Measurements from ENCODE around the gene ARPC1A. TPM values are rescaled to one million over a fixed set of nuclear protein-coding genes. Genes with fewer than 3 reads are reported as not detected.
"Not testable (repeated sequence)": the region's sequence is repeated elsewhere in the genome, so short reads cannot be mapped to it uniquely, and the experiment has no call there.

The ARPC1A gene
- total RNA-seq, 1 experiment from 2014 or later = 201 TPM

DNA sequence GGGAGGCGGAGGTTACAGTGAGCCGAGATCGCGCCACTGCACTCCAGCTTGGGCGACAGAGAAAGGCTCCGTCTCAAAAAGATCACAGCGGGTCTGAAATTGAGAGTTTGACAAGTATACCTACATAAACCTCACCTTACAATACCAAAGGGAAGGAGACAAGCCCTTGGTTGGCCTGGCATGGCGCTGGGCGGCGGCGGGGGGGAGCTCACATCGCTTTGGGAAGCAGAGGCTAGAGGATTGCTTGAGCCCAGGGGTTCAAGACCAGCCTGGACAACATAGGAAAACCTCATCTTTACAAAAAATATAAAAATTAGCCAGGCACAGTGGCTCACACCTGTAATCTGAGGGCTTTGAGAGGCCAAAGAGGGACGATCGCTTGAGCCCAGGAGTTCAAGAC is 1.1 kb upstream of the ARPC1A start:
- H3K36me3 ChIP-seq (ENCODE audit: control insufficient read depth, insufficient read depth, low read length) = no peaks in the 10 kb centered on the region
- Mint-ChIP-seq H3K4me3 (ENCODE audit: unreplicated experiment) (peak overlapping the region; percentile 96), H3K27me3 (ENCODE audit: insufficient read depth, unreplicated experiment) (no peaks in the 10 kb centered on the region), H3K4me1 (ENCODE audit: low read depth, unreplicated experiment) (peaks cover 7% of the 10 kb centered on the region), H3K36me3 (ENCODE audit: insufficient read depth, unreplicated experiment) (peaks cover 16% of the 10 kb centered on the region), H3K9me3 (ENCODE audit: unreplicated experiment) (no peaks in the 10 kb centered on the region), H3K27ac (ENCODE audit: unreplicated experiment) (peak overlapping the region; percentile 91)
- POLR2A ChIA-PET = no interaction called here
- no peaks in the 10 kb centered on the region for H3K9me3 ChIP-seq
- TF ChIP-seq, protein P1, sequence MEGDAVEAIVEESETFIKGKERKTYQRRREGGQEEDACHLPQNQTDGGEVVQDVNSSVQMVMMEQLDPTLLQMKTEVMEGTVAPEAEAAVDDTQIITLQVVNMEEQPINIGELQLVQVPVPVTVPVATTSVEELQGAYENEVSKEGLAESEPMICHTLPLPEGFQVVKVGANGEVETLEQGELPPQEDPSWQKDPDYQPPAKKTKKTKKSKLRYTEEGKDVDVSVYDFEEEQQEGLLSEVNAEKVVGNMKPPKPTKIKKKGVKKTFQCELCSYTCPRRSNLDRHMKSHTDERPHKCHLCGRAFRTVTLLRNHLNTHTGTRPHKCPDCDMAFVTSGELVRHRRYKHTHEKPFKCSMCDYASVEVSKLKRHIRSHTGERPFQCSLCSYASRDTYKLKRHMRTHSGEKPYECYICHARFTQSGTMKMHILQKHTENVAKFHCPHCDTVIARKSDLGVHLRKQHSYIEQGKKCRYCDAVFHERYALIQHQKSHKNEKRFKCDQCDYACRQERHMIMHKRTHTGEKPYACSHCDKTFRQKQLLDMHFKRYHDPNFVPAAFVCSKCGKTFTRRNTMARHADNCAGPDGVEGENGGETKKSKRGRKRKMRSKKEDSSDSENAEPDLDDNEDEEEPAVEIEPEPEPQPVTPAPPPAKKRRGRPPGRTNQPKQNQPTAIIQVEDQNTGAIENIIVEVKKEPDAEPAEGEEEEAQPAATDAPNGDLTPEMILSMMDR (IDR thresholded peaks at IDR 0.05; ENCODE audit: insufficient read depth in 1 of 2, low read depth in 1 of 2, low read length in 1 of 2, severe bottlenecking in 1 of 2, unreplicated experiment in 1 of 2) = no peak
- BruUV-seq (replicated peaks) = no TSS peak
- no peak for DNase-seq
- CTCF ChIA-PET = interaction anchor here (0.6 kb wide), 1 partner anchor 37 kb away, joined by 4 read pairs; no protein-coding TSS in a partner anchor
- H3K4me3 ChIP-seq (ENCODE audit: low read depth, low read length) = 0 out of 2 replicates have a peak overlapping the region, but pooled peaks have one; percentile 73
- intact Hi-C loops (cut with micrococcal nuclease; ENCODE audit: unreplicated experiment) = no loop called here
- H3K27me3 ChIP-seq (replicated peaks; ENCODE audit: control insufficient read depth, insufficient read depth, low read length) = no peaks in the 10 kb centered on the region
- peaks cover 4% of the 10 kb centered on the region; the same call in 1 of the 2 replicates for H3K4me1 ChIP-seq

DNA sequence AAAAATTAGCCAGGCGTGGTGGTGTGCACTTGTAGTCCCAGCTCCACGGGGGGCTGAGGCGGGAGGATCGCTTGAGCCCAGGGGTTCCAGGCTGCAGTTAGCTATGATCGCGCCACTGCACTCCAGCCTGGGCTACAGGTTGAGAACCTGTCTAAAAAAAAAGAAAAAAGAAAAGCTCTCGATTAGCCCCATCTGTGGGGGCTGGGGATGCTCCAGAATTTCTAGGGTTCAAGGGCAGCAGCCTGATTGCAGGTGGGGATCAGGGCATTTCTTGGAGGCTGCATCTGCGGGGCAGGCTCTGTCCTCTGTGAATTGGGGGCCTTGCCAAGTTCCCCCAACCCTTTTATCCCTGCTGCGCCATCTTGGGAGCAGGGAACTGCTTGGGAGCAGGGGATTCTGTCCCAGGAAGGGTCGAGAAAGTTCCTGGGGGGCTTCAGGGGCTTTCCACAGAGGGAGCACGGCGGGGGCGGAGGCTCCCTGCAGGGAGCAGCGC is 651 bp upstream of the ARPC1A start:
- POLR2A ChIA-PET = interaction anchor here (0.6 to 1.2 kb wide), 2 partner anchors 48 to 295 kb away, joined by 3 to 4 read pairs; no protein-coding TSS in a partner anchor
- TSS peak; percentile 85 for BruUV-seq (replicated peaks)
- TF ChIP-seq, protein P1 (IDR thresholded peaks at IDR 0.05; ENCODE audit: insufficient read depth in 1 of 2, low read depth in 1 of 2, low read length in 1 of 2, severe bottlenecking in 1 of 2, unreplicated experiment in 1 of 2) = no peak
- Histone ChIP-seq H3K4me3 (ENCODE audit: low read depth, low read length) (peak overlapping the region; percentile 73), H3K27me3 (replicated peaks; ENCODE audit: control insufficient read depth, insufficient read depth, low read length) (no peaks in the 10 kb centered on the region), H3K36me3 (ENCODE audit: control insufficient read depth, insufficient read depth, low read length) (no peaks in the 10 kb centered on the region), H3K4me1 (peaks cover 4% of the 10 kb centered on the region; the same call in 1 of the 2 replicates), H3K9me3 (no peaks in the 10 kb centered on the region)
- Mint-ChIP-seq H3K9me3 (ENCODE audit: unreplicated experiment) (no peaks in the 10 kb centered on the region), H3K36me3 (ENCODE audit: insufficient read depth, unreplicated experiment) (peaks cover 16% of the 10 kb centered on the region), H3K4me1 (ENCODE audit: low read depth, unreplicated experiment) (peaks cover 8% of the 10 kb centered on the region), H3K27me3 (ENCODE audit: insufficient read depth, unreplicated experiment) (no peaks in the 10 kb centered on the region), H3K27ac (ENCODE audit: unreplicated experiment) (peak overlapping the region; percentile 91), H3K4me3 (ENCODE audit: unreplicated experiment) (peak overlapping the region; percentile 96)
- intact Hi-C loops (cut with micrococcal nuclease; ENCODE audit: unreplicated experiment) = loop anchor here (5.0 kb wide), 1 partner anchor 62 kb away; no protein-coding TSS in a partner anchor
- CTCF ChIA-PET = interaction anchor here (0.6 kb wide), 2 partner anchors 36 to 278 kb away, joined by 3 to 4 read pairs; no protein-coding TSS in a partner anchor
- no peak for DNase-seq

DNA sequence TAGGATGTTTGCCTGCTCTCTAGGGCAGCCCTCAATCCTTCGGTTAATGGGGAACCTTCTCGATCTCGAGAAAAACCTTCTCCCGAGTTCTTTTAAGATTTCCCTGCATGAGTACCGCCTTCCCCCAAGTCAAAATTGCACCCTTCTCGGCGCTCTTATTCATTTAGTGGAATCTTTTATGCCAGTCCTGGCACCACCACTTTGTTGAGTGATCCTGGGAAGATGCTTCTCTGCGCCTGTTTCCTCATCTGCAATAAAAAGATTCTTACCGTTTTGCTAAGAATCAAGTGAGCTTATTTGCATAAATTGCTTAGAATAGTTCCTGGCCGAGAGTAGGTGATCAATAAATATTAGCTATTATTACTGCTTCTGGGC is 697 bp downstream of the ARPC1A start:
- Mint-ChIP-seq H3K9me3 (ENCODE audit: unreplicated experiment) (no peaks in the 10 kb centered on the region), H3K27me3 (ENCODE audit: insufficient read depth, unreplicated experiment) (no peaks in the 10 kb centered on the region), H3K4me1 (ENCODE audit: low read depth, unreplicated experiment) (peaks cover 15% of the 10 kb centered on the region), H3K4me3 (ENCODE audit: unreplicated experiment) (peak overlapping the region; percentile 96), H3K36me3 (ENCODE audit: insufficient read depth, unreplicated experiment) (peaks cover 16% of the 10 kb centered on the region), H3K27ac (ENCODE audit: unreplicated experiment) (peak overlapping the region; percentile 91)
- DNase-seq = no peak
- Histone ChIP-seq H3K36me3 (ENCODE audit: control insufficient read depth, insufficient read depth, low read length) (no peaks in the 10 kb centered on the region; the same call in 1 of the 2 replicates), H3K27me3 (replicated peaks; ENCODE audit: control insufficient read depth, insufficient read depth, low read length) (no peaks in the 10 kb centered on the region), H3K9me3 (no peaks in the 10 kb centered on the region), H3K4me1 (peaks cover 10% of the 10 kb centered on the region), H3K4me3 (ENCODE audit: low read depth, low read length) (peak overlapping the region; percentile 73)
- ChIA-PET POLR2A (interaction anchor here (0.5 to 0.6 kb wide), 2 partner anchors 93 to 227 kb away, joined by 3 to 6 read pairs; no protein-coding TSS in a partner anchor), CTCF (interaction anchor here (0.7 kb wide), 1 partner anchor 182 kb away, joined by 3 read pairs; no protein-coding TSS in a partner anchor)
- intact Hi-C loops (cut with micrococcal nuclease; ENCODE audit: unreplicated experiment) = loop anchor here (5.0 kb wide), 1 partner anchor 61 kb away; no protein-coding TSS in a partner anchor
- TF ChIP-seq, protein P1 (IDR thresholded peaks at IDR 0.05; ENCODE audit: insufficient read depth in 1 of 2, low read depth in 1 of 2, low read length in 1 of 2, severe bottlenecking in 1 of 2, unreplicated experiment in 1 of 2) = no peak
- BruUV-seq (replicated peaks) = no TSS peak

DNA sequence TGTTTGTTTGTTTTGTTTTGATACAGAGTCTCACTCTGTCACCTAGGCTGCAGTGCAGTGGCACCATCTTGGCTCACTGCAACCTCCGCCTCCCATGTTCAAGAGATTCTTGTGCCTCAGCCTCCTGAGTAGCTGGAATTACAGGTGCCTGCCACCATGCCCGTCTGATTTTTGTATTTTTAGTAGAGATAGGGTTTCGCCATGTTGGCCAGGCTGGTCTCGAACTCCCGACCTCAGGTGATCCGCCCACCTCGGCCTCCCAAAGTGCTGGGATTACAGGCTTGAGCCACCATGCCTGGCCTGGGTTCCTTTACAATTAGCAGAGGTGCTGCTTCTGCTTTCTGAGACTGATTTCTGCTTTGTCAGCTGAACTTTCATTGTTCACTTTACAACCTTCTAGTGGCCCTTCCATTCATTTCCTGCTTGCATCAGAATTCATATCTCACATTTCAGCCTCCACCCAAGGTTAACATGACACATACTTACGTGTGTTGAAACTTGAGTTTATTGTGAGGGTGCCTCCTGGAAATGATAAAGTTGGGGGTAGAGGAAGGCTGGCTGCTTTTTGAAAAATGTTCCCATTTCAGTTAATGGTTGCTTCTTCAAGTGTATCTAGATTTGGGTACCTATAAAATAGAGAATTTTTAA is 4.7 kb downstream of the ARPC1A start:
- CTCF ChIA-PET; H3K4me3 ChIP-seq (ENCODE audit: low read depth, low read length); H3K9me3 Mint-ChIP-seq (ENCODE audit: unreplicated experiment); POLR2A ChIA-PET; BruUV-seq (replicated peaks); H3K9me3 ChIP-seq; H3K36me3 ChIP-seq (ENCODE audit: control insufficient read depth, insufficient read depth, low read length); intact Hi-C loops (cut with micrococcal nuclease; ENCODE audit: unreplicated experiment); H3K27me3 Mint-ChIP-seq (ENCODE audit: insufficient read depth, unreplicated experiment); H3K27me3 ChIP-seq (replicated peaks; ENCODE audit: control insufficient read depth, insufficient read depth, low read length): not testable (repeated sequence)
- peak; percentile 39 to 53 for DNase-seq
- Mint-ChIP-seq H3K4me1 (ENCODE audit: low read depth, unreplicated experiment) (peaks cover 15% of the 10 kb centered on the region), H3K27ac (ENCODE audit: unreplicated experiment) (peak overlapping the region; percentile 91), H3K4me3 (ENCODE audit: unreplicated experiment) (peak overlapping the region; percentile 46), H3K36me3 (ENCODE audit: insufficient read depth, unreplicated experiment) (peaks cover 40% of the 10 kb centered on the region)
- peaks cover 10% of the 10 kb centered on the region for H3K4me1 ChIP-seq

Measured in Caco-2 (cell line).